Esophagus muscularis mucosa (tissue), 4 donors: ENCODE measurements around the gene GRB2.

ENCODE experiments used
- CTCF ChIP-seq, 3 experiments: fragments of 200-600 bp in 2 of 3; fragments of 450-650 bp in 1 of 3; sonication (generic) in 2 of 3; IDR thresholded peaks; one replicate each; pipeline ENCODE4 v1.5.1; 2017 to 2019; ENCODE audit warnings: antibody characterized with exemption in 3 of 3, mild to moderate bottlenecking in 2 of 3, moderate library complexity in 1 of 3
- EP300 ChIP-seq: sonication (generic); formaldehyde crosslinking; IDR thresholded peaks from one replicate; pipeline ENCODE4 v1.6.1; 2017; ENCODE audit warnings: antibody characterized with exemption
- POLR2A ChIP-seq: fragments of 450-650 bp; IDR thresholded peaks from one replicate; pipeline ENCODE4 v1.6.1; 2017; ENCODE audit warnings: antibody characterized with exemption, moderate library complexity, mild to moderate bottlenecking, low read depth
- POLR2AphosphoS5 ChIP-seq, 2 donors: sonication (generic); formaldehyde crosslinking; IDR thresholded peaks; one replicate each; pipeline ENCODE4 v1.6.1; 2017; ENCODE audit warnings: antibody characterized with exemption in 2 of 2

- TF ChIP-seq POLR2AphosphoS5 (IDR thresholded peaks at IDR 0.05), result no peak
- TF ChIP-seq CTCF (IDR thresholded peaks at IDR 0.05), result no peak
- no peak for TF ChIP-seq EP300
- no peak for TF ChIP-seq POLR2A
These were observed 48.7 kb upstream of the GRB2 start for GRCh38 chr17:75454193-75454592.
